Fibroblast of villous mesenchyme (primary cell): ENCODE measurements around the gene TASP1. TPM values are rescaled to one million over a fixed set of nuclear protein-coding genes. Genes with fewer than 3 reads are reported as not detected.
"Not testable (repeated sequence)": the region's sequence is repeated elsewhere in the genome, so short reads cannot be mapped to it uniquely, and the experiment has no call there.

ENCODE experiments used
- DNase-seq: peaks from one replicate; pipeline ENCODE4 v3.0.0-alpha.2; 2010; ENCODE audit warnings: low read depth
- H3K4me3 ChIP-seq: 2 replicates; pipeline ENCODE4 v1.5.1; 2011; ENCODE audit warnings: low read depth, mild to moderate bottlenecking, low read length
- CTCF ChIP-seq: IDR thresholded peaks from 2 replicates; pipeline ENCODE4 v1.5.1; 2012; ENCODE audit warnings: low read depth, mild to moderate bottlenecking, low read length; ENCODE audit not compliant: insufficient read depth
- total RNA-seq: library from RNA; depleted of rRNA; stranded (reverse); fragments of >200 nt; gene quantifications from 2 replicates; pipeline ENCODE4 v1.2.3, GENCODE V29; 2012

Gene TASP1
- total RNA-seq, 1 donor = 9.5 TPM

- DNase-seq = no peak
- no peak overlapping the region for H3K4me3 ChIP-seq
- TF ChIP-seq CTCF = no peak
Observed at GRCh38 chr20:13608066-13608465, 30.7 kb downstream of the TASP1 start.

- not testable (repeated sequence) for DNase-seq, H3K4me3 ChIP-seq
Observed at GRCh38 chr20:13593423-13593822, 45.3 kb downstream of the TASP1 start.

- no peak for DNase-seq
- TF ChIP-seq CTCF = no peak
- H3K4me3 ChIP-seq = no peak overlapping the region
Observed at GRCh38 chr20:13588049-13588448, 50.7 kb downstream of the TASP1 start.

- no peak overlapping the region for H3K4me3 ChIP-seq
- no peak for DNase-seq
- no peak for TF ChIP-seq CTCF
Observed at GRCh38 chr20:13587370-13587769, 51.4 kb downstream of the TASP1 start.

- no peak for TF ChIP-seq CTCF
- no peak overlapping the region for H3K4me3 ChIP-seq
- DNase-seq = no peak
Observed at GRCh38 chr20:13586133-13586532, 52.6 kb downstream of the TASP1 start.

GRCh38 chr20:13581451-13581850 is 57.3 kb downstream of the TASP1 start:
- no peak for TF ChIP-seq CTCF
- H3K4me3 ChIP-seq = no peak overlapping the region
- DNase-seq = peak; percentile 5

GRCh38 chr20:13580707-13581106 is 58.0 kb downstream of the TASP1 start:
- H3K4me3 ChIP-seq = no peak overlapping the region
- no peak for DNase-seq
- no peak for TF ChIP-seq CTCF
